OCI-M2 (cell line): ENCODE measurements around the gene MAGI2.

ENCODE experiments used
- DNase-seq: peaks from one replicate; lab custom pipeline; 2025; ENCODE audit not compliant: unreplicated experiment; lab: John Stamatoyannopoulos, UW

Gene MAGI2

DNA sequence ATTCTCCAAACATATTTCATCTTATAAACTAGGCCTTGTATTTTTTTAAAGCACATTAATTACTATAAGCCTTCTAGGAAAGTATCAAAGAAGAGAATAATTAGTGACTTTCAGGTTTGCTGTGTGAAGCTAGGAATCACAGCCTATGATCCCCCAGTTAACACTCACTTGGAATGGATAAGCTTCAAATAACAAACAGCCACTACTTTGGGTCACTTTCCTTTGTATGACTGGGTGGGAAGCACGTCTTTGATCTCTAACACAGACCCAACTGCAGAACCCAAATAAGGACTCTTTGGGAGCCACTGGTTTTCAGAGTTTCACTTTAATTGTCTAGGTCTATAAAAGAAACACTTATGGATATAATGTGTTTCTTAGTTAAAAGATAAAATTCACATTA lies 769.3 kb downstream of the MAGI2 start:
- DNase-seq: no peak

DNA sequence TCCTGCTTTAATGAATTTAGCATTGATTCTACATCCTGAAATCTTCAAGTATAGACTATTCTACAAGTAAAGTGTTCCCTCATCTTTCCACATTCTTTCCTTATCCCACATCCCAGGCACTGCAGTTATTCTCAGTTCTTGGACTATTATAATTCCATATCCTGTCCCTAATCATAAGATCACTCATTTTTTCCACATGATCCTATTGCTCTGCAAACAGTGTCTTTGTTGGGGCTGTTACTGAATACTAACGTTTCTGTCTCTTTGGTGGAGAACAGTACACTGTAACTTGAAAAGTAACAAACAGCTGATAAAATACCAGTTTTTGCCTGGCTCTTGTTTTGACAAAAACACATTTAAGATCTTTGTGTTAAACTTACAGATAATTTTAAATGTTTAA lies 769.9 kb downstream of the MAGI2 start:
- DNase-seq: no peak

DNA sequence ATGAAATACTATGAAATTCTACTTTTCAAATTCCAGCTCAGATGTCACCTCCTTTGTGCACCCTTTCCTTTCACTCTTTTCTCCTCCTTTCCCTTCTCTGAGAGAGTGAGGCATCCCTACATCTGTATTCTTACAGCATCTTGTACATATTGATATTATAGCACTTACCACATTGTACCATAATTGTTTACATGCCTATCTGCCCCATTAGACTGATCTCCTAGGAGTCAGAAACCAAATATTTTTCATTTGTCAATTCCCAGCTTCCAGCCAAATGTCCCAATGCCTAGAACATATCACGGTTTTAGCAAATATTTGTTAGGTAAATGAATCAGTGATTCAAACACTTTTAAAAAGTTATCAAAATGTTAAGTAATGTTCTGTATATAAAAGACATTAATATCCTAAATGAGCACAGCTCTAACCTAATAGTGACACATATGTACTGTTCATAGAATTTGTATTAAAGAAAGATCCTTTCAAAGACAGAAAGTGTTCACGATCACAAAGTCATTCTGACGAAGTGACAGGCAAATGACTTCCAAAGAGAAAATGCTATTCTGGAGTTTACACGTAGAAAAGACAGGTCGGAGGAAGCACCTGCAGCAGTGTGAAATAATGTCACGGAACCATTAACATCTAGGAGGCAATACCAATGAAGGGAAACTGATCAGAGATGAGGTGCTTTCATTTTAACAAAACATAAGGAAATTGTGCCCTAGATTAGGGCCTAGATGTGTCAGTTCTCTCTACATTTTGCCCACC lies 774.2 kb downstream of the MAGI2 start:
- no peak for DNase-seq

DNA sequence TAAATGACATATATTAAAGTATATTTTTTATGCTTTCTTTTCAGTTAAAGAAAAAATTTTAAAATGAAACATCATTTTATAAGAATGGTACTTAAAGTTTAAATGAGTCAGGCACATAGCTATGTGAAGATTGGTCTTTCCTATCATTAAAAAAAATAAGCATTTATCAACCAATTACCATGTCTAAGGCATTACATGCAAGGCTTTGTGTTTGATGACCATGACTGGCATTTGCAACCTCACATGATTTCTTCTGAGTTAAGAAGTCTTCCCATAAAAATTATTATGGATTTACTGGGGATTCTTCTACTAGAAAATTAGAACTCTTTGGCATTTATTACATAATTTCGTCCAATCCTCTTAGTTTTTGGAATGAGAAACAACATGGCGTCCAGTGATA lies 776.1 kb downstream of the MAGI2 start:
- DNase-seq: no peak

DNA sequence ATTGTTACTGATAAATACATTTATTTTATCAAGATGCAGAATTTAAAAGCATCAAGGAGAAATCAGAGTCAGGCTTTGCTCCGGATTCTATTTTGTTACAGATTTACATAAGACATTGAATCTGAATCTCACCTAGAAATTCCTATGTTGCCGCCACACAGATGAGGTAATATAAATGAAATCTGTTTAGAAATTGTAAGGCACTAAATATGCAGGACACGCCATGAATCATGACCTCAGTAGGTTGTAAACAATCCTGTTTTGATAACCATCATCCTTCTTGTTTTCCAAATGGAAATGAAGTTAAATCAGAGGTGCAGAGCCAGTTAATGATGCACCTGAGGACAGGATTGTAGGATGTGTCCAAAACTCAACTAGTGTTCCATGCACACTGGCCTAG lies 778.0 kb downstream of the MAGI2 start:
- DNase-seq: no peak

DNA sequence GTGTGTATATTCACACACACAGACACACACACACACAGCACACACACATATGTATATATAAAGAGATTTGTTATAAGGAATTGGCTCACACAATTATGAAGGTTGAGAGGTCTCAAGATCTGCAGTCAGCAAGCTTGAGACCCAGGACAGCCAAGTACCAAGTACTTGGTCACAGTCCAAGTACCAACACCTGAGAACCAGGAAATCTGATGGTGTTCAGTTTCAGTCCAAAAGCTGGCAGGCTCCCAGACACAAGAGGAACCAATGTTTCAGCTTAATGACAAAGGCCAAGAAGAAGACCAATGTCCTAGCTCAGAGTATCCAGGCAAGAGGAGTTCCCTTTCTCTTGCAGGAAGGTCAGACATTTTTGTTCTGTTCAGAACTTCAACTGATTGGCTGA lies 780.2 kb downstream of the MAGI2 start:
- DNase-seq: no peak

DNA sequence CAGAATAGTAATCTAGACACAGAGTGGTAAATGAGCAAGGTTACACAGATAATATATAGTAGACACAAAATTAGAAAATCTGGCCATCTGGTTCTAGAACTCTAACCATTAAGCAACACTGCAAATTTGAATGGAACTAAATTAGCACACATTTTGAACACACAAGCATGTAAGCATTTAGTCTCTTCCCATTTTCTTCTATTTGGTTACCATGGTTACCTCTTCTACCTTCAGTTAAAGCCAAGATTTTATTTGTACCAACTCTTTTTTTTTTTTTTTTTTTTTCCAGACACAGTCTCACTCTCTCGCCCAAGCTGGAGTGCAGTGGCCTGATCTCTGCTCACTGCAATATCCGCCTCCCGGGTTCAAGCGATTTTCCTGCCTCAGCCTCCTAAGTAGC lies 790.5 kb downstream of the MAGI2 start:
- no peak for DNase-seq

DNA sequence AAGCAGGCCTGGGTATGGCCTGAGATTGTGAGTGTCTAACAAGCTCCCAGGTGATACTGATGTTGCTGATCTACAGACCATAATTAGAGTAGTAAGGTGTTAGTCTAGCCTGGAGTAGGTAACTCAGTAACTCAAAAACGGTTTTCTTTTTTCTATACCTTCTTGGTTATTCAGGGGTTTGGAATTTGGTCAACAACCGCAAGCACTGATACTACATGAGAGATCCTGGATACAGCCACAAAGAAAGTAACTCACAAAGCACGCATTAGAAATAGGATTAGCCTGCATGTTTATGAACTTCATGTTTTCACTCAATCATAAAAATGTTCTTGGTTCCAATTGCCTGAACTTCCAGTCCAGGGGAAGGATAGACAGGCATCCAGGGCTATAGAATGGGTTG lies 803.5 kb downstream of the MAGI2 start:
- DNase-seq: no peak

DNA sequence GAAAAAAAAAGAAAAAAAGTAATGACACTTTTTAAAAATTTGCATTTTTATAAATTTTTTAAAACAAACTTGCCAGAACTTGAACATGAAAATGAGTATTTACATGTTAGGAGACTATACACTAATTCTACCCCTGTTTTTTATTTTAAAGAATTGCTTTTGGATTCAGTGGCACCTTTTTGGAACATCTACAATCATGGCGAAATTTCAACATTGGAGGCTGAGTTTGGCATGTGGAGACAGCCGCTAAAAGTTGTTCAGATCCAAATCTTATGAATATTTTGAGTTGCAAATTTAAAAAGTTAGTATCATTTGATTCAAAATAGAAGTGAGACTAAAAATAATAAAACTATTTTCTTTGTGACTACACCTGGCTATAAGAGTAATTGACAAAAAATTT lies 804.2 kb downstream of the MAGI2 start:
- no peak for DNase-seq

DNA sequence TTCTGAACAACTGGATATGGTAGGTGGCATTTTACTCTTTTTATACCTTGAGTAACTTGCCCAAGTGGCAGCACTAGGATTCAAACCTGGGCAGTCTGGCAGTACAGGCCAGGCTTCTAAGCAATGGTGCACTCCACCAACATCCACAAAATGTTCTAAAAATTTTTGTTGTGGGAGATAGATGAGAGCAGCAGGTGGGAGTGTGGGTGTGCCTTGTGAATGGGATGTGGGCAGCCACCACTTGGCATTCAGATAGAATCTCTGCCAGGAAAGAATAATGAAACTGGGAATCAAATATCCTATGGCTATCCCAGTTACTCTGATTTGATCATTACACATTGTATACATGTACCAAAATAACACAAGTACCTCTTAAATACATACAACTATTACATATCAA lies 810.7 kb downstream of the MAGI2 start:
- DNase-seq: no peak

DNA sequence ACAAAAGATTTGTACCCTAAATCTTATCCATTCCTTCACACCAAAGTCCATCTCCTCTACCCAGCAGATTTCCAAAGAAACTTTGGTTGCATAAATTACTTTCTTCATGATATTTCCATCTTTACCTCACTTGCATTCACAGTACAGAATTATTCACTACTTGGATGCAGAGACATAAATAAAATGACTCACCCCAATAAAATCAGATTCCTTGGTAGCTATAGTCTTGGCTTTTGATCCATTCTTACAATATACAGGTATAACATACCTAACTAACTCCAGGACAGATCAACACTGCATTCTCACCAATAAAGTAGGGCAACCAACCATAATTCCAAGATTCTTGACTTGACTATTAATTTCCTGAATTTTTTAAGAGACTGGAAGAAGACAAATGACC lies 815.1 kb downstream of the MAGI2 start:
- DNase-seq: no peak

DNA sequence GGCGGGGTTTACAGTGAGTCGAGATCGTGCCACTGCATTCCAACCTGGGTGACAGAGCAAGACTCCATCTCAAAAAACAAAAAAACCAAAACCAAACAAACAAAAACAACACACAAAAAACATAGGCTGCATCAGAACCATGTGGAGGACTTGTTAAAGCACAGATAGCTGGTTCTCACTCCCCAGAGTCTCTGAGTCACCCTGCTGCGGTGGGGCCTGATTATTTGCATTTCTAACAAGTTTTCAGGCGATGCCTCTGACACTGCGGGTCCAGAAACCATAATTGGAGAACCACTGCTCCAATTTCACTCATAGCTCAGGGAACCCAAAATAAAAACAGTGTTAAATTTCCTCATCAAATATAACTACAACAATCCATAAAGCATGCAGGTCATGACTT lies 816.7 kb downstream of the MAGI2 start:
- no peak for DNase-seq

DNA sequence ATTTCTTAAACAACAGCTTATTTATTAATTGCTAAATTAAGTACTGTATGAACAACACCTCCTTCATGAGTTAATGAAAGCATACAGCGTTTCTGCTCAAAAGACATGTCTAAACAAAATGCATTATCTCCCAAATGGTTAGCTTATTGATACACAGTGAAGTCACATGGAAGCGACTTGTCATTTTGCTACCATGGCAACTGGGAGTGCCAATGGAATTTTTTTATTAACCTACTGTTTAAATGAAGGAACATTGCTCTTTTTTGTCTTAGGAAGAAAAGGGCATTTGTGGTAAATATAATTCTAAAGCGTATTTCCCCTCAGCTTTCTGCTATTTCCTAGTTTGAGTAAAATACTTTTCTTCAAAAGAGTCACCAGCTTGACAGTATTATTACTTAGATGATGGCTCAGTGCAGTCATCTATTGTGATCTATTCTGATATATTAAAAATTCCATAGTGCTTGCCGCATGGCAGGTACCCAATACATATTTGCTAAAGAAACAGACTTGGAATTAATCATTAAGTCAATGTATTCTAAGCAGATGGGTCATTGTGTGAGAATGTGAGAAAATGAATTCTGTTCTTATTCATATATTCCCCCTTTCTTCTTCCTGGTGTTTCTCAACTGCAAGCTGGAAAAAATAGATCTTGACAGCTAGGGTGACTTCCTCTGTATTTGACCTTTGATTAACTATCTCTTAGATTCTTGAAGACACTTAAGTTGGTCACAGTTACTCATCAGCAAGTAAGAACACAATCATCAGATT lies 818.3 kb downstream of the MAGI2 start:
- DNase-seq: no peak

DNA sequence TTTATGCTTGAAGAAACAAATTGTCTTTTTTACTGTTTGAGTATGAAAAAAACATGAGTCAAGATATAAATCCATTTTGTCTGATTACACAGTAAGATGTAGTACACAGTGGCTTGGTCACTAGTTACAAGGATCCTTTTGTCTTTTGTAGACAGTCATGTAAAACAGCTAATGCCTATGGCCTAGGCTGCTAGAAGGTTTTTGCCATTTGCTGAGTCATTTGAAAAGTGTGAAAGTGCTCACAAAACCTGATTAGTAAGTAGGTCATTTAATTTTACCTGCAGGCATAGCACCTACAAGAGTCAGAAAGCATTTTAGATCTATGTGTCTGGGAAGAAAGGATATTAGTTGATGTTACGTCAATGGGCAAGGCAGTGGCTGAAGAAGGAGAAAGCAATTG lies 819.4 kb downstream of the MAGI2 start:
- DNase-seq: no peak

DNA sequence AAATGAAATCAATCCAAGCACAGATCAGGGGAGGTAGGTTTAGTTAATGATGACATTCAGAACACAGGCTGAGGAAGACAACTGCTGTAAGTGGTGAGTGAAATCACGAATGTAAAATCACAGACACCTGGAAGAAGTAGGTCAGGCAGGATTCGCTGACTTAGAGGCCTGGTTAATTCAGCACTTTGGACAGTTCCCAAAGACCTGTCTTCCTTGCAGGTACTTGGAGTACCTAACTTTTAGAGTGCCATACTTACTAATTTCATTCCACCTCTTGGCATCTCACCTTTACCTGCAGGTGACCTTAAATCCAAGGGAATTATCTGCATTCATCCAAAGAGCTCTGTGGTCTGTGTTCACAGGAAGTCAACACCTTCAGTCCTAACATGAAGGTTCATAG lies 832.5 kb downstream of the MAGI2 start:
- no peak for DNase-seq

DNA sequence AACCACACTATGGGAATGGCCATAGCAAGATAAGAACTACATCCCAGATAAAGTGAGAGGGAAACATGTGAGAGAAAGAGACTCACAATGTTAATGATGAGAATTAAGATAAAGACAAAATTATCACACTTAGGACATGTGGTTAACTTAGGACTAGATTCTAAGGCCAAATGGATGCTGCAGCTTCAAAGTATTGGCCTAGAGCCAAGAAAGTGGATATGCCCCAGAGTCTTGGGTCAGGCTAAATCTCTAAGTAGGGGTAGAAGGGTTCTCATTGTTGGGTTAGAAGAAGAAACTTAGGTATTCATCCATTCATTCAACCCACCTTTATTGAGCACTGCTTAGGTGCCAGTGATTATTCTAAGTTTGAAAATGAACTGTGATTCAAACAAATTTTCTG lies 836.9 kb downstream of the MAGI2 start:
- no peak for DNase-seq

DNA sequence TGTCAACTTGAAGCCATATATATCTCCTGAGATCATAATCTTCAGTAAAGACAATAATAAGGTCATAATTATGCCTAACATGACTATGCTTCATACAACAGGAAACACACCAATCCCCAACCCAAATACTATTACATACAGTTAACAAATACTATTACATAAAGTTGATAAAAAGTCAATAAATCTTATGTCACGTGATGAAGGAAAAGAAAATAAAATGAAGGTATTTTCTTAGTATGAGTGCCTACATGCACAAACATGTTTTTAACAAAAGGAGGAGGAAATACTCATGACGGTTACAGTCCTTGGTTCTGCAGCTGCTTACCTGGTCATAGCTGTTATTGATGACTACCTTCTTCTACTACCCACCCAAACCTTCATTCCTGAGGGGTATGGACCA lies 844.2 kb downstream of the MAGI2 start:
- no peak for DNase-seq

DNA sequence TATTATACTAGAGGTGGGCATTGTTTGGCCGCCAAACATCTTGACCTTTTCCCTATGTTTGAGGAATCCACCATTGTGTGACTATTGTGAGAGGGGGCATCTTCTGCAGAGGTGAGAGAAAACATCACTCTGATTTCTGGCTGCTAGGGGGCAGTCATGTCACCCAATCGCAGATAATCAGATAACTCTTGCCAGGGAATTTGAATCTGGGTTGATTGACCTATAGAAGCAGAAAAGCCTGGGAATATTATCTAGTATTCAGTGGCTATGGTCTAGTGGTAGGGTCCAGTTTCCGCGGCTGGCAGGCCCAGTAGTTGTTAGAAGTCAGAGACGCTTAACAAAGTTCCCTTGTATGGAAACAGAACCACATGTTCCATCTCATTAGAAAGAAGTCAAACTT lies 846.4 kb downstream of the MAGI2 start:
- no peak for DNase-seq

DNA sequence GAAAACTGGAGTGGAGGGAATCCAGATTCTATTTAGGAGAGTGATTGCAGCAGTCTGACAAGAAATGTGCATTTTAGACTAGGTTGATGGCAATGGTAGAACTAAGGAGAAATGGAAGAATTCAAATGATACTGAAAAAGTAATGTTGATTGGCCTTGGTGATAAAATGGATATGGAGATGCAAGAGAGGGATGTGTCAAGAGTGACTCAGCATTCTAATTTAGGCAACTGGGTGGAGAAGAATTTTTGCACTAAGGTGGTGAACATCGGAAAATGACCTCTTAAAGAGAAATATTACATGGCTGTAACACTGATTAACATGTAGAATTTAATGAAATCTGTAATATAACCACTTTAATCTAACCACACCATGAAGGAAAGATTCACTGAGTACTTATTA lies 848.3 kb downstream of the MAGI2 start:
- no peak for DNase-seq

DNA sequence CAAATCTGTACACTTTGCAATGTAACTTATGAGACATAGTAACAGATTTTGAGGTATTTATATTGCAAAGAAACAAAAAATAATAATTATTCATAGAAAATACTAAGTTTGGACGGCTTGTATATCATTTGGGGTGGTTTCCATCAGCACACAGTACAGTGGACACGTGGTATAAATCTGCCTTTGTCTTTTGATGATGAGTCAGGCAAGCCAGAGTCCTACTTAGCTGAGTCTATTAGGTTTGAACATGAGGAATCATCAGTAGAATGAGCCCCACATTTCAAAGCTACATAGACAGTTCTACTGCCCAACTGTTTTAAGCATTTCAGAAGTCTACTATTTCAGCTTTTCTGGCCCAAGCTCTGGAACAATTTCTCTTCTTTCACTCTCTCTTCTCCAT lies 851.7 kb downstream of the MAGI2 start:
- DNase-seq: no peak

DNA sequence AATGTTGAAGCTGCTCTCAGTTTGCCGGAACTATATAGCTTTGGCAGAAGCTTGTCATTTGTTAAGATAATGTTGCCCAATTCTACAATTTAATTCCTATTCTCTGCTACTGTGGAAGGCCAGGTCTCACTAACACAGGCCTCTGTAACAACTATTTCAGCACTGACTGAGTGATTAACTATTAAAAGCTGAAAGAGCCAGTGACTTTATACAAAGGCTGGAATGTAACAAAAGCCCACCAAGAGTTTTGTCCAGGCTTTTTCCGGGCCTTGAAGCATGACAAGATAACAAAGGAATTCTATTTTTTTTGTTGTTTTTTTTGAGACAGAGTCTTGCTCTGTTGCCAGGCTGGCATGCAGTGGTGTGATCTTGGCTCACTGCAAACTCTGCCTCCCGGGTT lies 859.3 kb downstream of the MAGI2 start:
- no peak for DNase-seq

DNA sequence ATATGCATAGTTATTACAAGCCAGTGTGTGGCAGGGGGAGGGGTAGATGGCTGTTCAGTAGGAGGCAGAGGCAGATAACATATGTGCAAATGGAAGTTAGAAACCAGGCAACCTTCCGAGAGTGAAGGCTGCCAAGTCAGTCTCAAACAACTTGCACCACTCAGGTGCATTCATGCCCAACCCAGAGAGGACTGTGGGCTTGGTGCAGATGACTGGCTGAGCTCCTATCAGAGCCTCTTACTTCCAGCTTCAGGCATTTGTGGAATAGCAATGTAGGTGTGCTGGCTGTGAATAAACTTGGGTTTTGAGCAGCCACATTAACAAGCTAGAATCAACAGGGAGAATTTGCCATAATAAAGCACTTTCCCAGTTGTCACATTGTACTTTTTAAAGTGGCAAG lies 865.1 kb downstream of the MAGI2 start:
- DNase-seq: no peak
